H1 (cell line): ENCODE data around the gene SPATA32. TPM values are rescaled to one million over a fixed set of nuclear protein-coding genes. Genes with fewer than 3 reads are reported as not detected.

Source experiments
- CTCF ChIA-PET: fragments of 300-600 bp; sonication (Branson Sonifier 250); formaldehyde crosslinking; loops from one replicate; lab custom pipeline; 2021; ENCODE audit not compliant: partially characterized antibody; lab: Charles Lee
- POLR2A ChIA-PET: fragments of 300-600 bp; sonication (Branson Sonifier 250); formaldehyde crosslinking; loops from one replicate; lab custom pipeline; 2021; ENCODE audit warnings: inconsistent platforms; ENCODE audit not compliant: partially characterized antibody; lab: Charles Lee
- DNase-seq, 2 experiments: peaks; one replicate each; pipeline versions ENCODE4 v3.0.0 to v3.0.0-alpha.2; 2010 to 2022; ENCODE audit warnings: low spot score in 2 of 2, low read depth in 1 of 2, mixed read lengths in 1 of 2
- FAIRE-seq: peaks from 2 replicates; lab custom pipeline; 2011; peaks lifted over from hg19 to GRCh38; lab: Jason Lieb, UNC
- H2AFZ ChIP-seq: 2 replicates; pipeline ENCODE4 v1.8.1; 2012; ENCODE audit warnings: low read length, inconsistent platforms
- H2AK5ac ChIP-seq: 2 replicates; pipeline ENCODE4 v1.6.1; 2013; ENCODE audit warnings: low read depth, low read length
- H2BK120ac ChIP-seq: replicated peaks from 2 replicates; pipeline ENCODE3; 2013; ENCODE audit warnings: low read depth, low read length, inconsistent platforms
- H2BK12ac ChIP-seq: 2 replicates; pipeline ENCODE4 v1.6.1; 2013; ENCODE audit warnings: low read depth, low read length
- H2BK15ac ChIP-seq: 2 replicates; pipeline ENCODE4 v1.6.1; 2013; ENCODE audit warnings: low read length
- H2BK20ac ChIP-seq: 2 replicates; pipeline ENCODE4 v1.6.1; 2013; ENCODE audit warnings: low read length
- H2BK5ac ChIP-seq: 2 replicates; pipeline ENCODE4 v1.6.1; 2013; ENCODE audit warnings: low read depth, low read length
- H3K14ac ChIP-seq: 2 replicates; pipeline ENCODE4 v1.6.1; 2013; ENCODE audit warnings: inconsistent platforms; ENCODE audit not compliant: insufficient read length
- H3K18ac ChIP-seq: 2 replicates; pipeline ENCODE4 v1.6.1; 2013; ENCODE audit warnings: low read length; ENCODE audit errors: extremely low read depth
- H3K23ac ChIP-seq: 2 replicates; pipeline ENCODE4 v1.6.1; 2013; ENCODE audit warnings: inconsistent platforms; ENCODE audit not compliant: insufficient read length
- H3K23me2 ChIP-seq: 2 replicates; pipeline ENCODE4 v1.6.1; 2013; ENCODE audit warnings: low read depth, low read length
- H3K27ac ChIP-seq: 2 replicates; pipeline ENCODE4 v1.6.1; 2011; ENCODE audit warnings: low read depth, low read length, inconsistent platforms
- H3K27me3 ChIP-seq, 4 experiments: replicated peaks in 1 of 4; 1 replicate in 1 of 4; 2 replicates in 3 of 4; pipeline versions ENCODE4 v1.6.1 to v1.8.1; 2011 to 2013; ENCODE audit warnings: low read length in 3 of 4, mild to moderate bottlenecking in 3 of 4, inconsistent platforms in 2 of 4, mixed read lengths in 2 of 4, moderate library complexity in 1 of 4; ENCODE audit not compliant: control insufficient read depth in 3 of 4, insufficient read depth in 3 of 4; ENCODE audit errors: extremely low read depth in 1 of 4
- H3K36me3 ChIP-seq, 4 experiments: 2 replicates each; pipeline versions ENCODE4 v1.6.1 to v1.8.1; 2011 to 2013; ENCODE audit warnings: mild to moderate bottlenecking in 4 of 4, low read length in 3 of 4, moderate library complexity in 2 of 4, control low read depth in 1 of 4, inconsistent platforms in 1 of 4; ENCODE audit not compliant: insufficient read depth in 4 of 4, control insufficient read depth in 2 of 4
- H3K4ac ChIP-seq: replicated peaks from 2 replicates; pipeline ENCODE3; 2013; ENCODE audit warnings: low read length, low read depth, mixed read lengths, inconsistent platforms; ENCODE audit not compliant: insufficient read length
- H3K4me1 ChIP-seq, 4 experiments: replicated peaks in 1 of 4; 1 replicate in 1 of 4; 2 replicates in 3 of 4; pipeline versions ENCODE4 v1.6.1 to v1.8.1; 2011 to 2013; ENCODE audit warnings: low read length in 3 of 4, inconsistent platforms in 2 of 4, mixed read lengths in 1 of 4; ENCODE audit not compliant: insufficient read depth in 4 of 4, control insufficient read depth in 3 of 4
- H3K4me2 ChIP-seq, 2 experiments: 2 replicates each; pipeline versions ENCODE4 v1.6.1 to v1.8.1; 2011 to 2013; ENCODE audit warnings: low read depth in 2 of 2, low read length in 2 of 2, control low read depth in 1 of 2, inconsistent platforms in 1 of 2, mild to moderate bottlenecking in 1 of 2; ENCODE audit not compliant: insufficient read depth in 1 of 2
- H3K4me3 ChIP-seq, 4 experiments: fragments of 200-600, 300-600 bp in 1 of 4; sonication (generic), shearing (Covaris generic), sonication (Bioruptor Twin) in 1 of 4; 2 replicates each; pipeline versions ENCODE4 v1.5.1 to v1.8.1; 2011 to 2016; ENCODE audit warnings: low read length in 4 of 4, low read depth in 3 of 4, control low read depth in 2 of 4, inconsistent platforms in 2 of 4, mild to moderate bottlenecking in 2 of 4, mixed read lengths in 1 of 4, moderate library complexity in 1 of 4; ENCODE audit not compliant: insufficient read depth in 2 of 4; ENCODE audit errors: extremely low read depth in 1 of 4
- H3K56ac ChIP-seq: replicated peaks from 2 replicates; pipeline ENCODE3; 2013; ENCODE audit warnings: low read depth, mild to moderate bottlenecking, mixed read lengths, low read length, inconsistent platforms; ENCODE audit not compliant: insufficient read length
- H3K79me1 ChIP-seq: 2 replicates; pipeline ENCODE4 v1.6.1; 2013; ENCODE audit warnings: low read depth, low read length, control low read depth
- H3K79me2 ChIP-seq, 2 experiments: 2 replicates each; pipeline versions ENCODE4 v1.6.1 to v1.8.1; 2012 to 2013; ENCODE audit warnings: low read length in 2 of 2, mild to moderate bottlenecking in 2 of 2, inconsistent platforms in 1 of 2; ENCODE audit not compliant: insufficient read depth in 2 of 2, control insufficient read depth in 1 of 2
- H3K9ac ChIP-seq, 4 experiments: replicated peaks in 1 of 4; 1 replicate in 1 of 4; 2 replicates in 3 of 4; pipeline versions ENCODE4 v1.6.1 to v1.8.1; 2011 to 2013; ENCODE audit warnings: low read depth in 3 of 4, low read length in 3 of 4, control low read depth in 2 of 4, mild to moderate bottlenecking in 2 of 4, moderate library complexity in 2 of 4, inconsistent platforms in 1 of 4; ENCODE audit errors: extremely low read depth in 1 of 4
- H3K9me3 ChIP-seq, 2 experiments: 2 replicates each; pipeline versions ENCODE4 v1.6.1 to v1.8.1; 2012 to 2013; ENCODE audit warnings: mild to moderate bottlenecking in 2 of 2, moderate library complexity in 2 of 2, control low read depth in 1 of 2, inconsistent platforms in 1 of 2, low read depth in 1 of 2, low read length in 1 of 2, mixed read lengths in 1 of 2; ENCODE audit not compliant: insufficient read depth in 2 of 2
- H4K20me1 ChIP-seq, 2 experiments: replicated peaks in 1 of 2; 2 replicates each; pipeline versions ENCODE3 to v1.8.1; 2011 to 2013; ENCODE audit warnings: inconsistent platforms in 2 of 2, low read length in 2 of 2, mild to moderate bottlenecking in 1 of 2; ENCODE audit not compliant: insufficient read depth in 2 of 2, control insufficient read depth in 1 of 2
- H4K5ac ChIP-seq: 2 replicates; pipeline ENCODE4 v1.6.1; 2013; ENCODE audit warnings: low read length, low read depth, mixed read lengths, inconsistent platforms; ENCODE audit not compliant: insufficient read length
- H4K8ac ChIP-seq: 2 replicates; pipeline ENCODE4 v1.8.0; 2013; ENCODE audit warnings: mild to moderate bottlenecking, moderate library complexity, low read length, inconsistent platforms; ENCODE audit not compliant: insufficient read depth; ENCODE audit errors: extremely low read depth
- H4K91ac ChIP-seq: replicated peaks from 2 replicates; pipeline ENCODE3; 2013; ENCODE audit warnings: low read length, mixed read lengths, inconsistent platforms; ENCODE audit not compliant: insufficient read length
- CREB1 ChIP-seq: IDR thresholded peaks from 2 replicates; pipeline ENCODE4 v1.6.1; 2012; ENCODE audit warnings: inconsistent platforms
- CTCF ChIP-seq, 3 experiments: IDR thresholded peaks; 1 replicate in 2 of 3; 2 replicates in 1 of 3; pipeline versions ENCODE4 v1.5.1 to v1.6.1; 2011; ENCODE audit warnings: low read length in 3 of 3, mild to moderate bottlenecking in 3 of 3, inconsistent platforms in 2 of 3, low read depth in 1 of 3, moderate library complexity in 1 of 3; ENCODE audit not compliant: insufficient read depth in 1 of 3; ENCODE audit errors: control extremely low read depth in 1 of 3
- JUND ChIP-seq: IDR thresholded peaks from 2 replicates; pipeline ENCODE4 v1.6.1; 2011; ENCODE audit warnings: mild to moderate bottlenecking, improper control_type of control experiment, low read length
- MAX ChIP-seq: IDR thresholded peaks from 2 replicates; pipeline ENCODE4 v1.6.1; 2012; ENCODE audit warnings: inconsistent platforms
- NANOG ChIP-seq: IDR thresholded peaks from 2 replicates; pipeline ENCODE4 v1.6.1; 2011; ENCODE audit warnings: low read length, low read depth, mild to moderate bottlenecking, inconsistent platforms; ENCODE audit not compliant: insufficient read depth, poor library complexity, severe bottlenecking
- RAD21 ChIP-seq, 2 experiments: IDR thresholded peaks in 1 of 2; conservative IDR thresholded peaks in 1 of 2; 2 replicates each; pipeline ENCODE4 v1.6.1; 2011; ENCODE audit warnings: low read depth in 2 of 2, low read length in 2 of 2, improper control_type of control experiment in 1 of 2, inconsistent platforms in 1 of 2, mild to moderate bottlenecking in 1 of 2, moderate library complexity in 1 of 2
- SIRT6 ChIP-seq: IDR thresholded peaks from one replicate; pipeline ENCODE4 v1.7.1; 2012; ENCODE audit warnings: low read length, inconsistent platforms
- TEAD4 ChIP-seq: IDR thresholded peaks from 2 replicates; pipeline ENCODE4 v1.6.1; 2012; ENCODE audit warnings: low read depth, low read length, inconsistent platforms, mixed read lengths
- WGBS, 2 experiments: shearing (Covaris generic) in 1 of 2; methylation state at CpG; one replicate each; pipeline versions ENCODE4 v1.1.6 to v1.1.7; 2013 to 2015; ENCODE audit warnings: low lambda C conversion rate in 2 of 2, mixed read lengths in 2 of 2, inconsistent platforms in 1 of 2, low coverage in 1 of 2, missing lambda C conversion rate in 1 of 2; ENCODE audit not compliant: insufficient replicate concordance in 2 of 2, insufficient coverage in 1 of 2, insufficient read length in 1 of 2; ENCODE audit errors: extremely low coverage in 1 of 2, missing lambda C conversion rate in 1 of 2; 5-methylcytosine and 5-hydroxymethylcytosine counted together
- polyA plus RNA-seq, 7 experiments: library from polyadenylated mRNA; depleted of rRNA in 3 of 7; stranded (reverse) in 5 of 7; unstranded in 2 of 7; fragments of >200 nt in 5 of 7; fragments of 200-250 nt in 2 of 7; gene quantifications; 1 replicate in 5 of 7; 2 replicates in 1 of 7; 4 replicates in 1 of 7; pipeline versions ENCODE4 v1.2.1 to v1.2.3, GENCODE V29; 2011 to 2013; ENCODE audit warnings: missing spikeins in 2 of 7, mixed read lengths in 2 of 7
- total RNA-seq: library from RNA; stranded (reverse); fragmentation: NEBNext Ultra II Directional; extraction: Animal tissue kit (Norgen Biotek cat#: 25700); gene quantifications from 2 replicates; pipeline ENCODE4 v1.2.1, GENCODE V29; 2021

SPATA32 gene
- total and polyA plus RNA-seq, 2 of the 8 experiments (the other 6 are each of a cell fraction or from before 2014, with no cell fraction given) = 0.24 TPM; not detected in 1

- Histone ChIP-seq H3K36me3 (no peaks in the 10 kb centered on the region), H3K27ac (no peak overlapping the region), H2AFZ (no peak overlapping the region), H3K23me2 (no peaks in the 10 kb centered on the region), H4K20me1 (peaks cover 0 to 3% of the 10 kb centered on the region in 2 experiments), H3K9ac (no peak overlapping the region), H3K27me3 (peaks cover 0 to 18% (median 6%) of the 10 kb centered on the region in 4 experiments; a peak in 4 of 7 replicates), H3K23ac (no peak overlapping the region), H2BK5ac (no peak overlapping the region), H3K79me2 (no peaks in the 10 kb centered on the region), H3K79me1 (no peaks in the 10 kb centered on the region), H3K4me3 (no peak overlapping the region), H3K18ac (no peak overlapping the region), H3K4me1 (peaks cover 3 to 17% (median 7%) of the 10 kb centered on the region in 4 experiments; a peak in 6 of 7 replicates), H3K14ac (no peak overlapping the region), H4K91ac (no peak overlapping the region), H3K56ac (no peak overlapping the region), H2BK15ac (no peak overlapping the region; the same call in 1 of the 2 replicates), H3K4ac (no peak overlapping the region), H3K9me3 (no peaks in the 10 kb centered on the region), H2BK120ac (no peak overlapping the region), H4K8ac (no peak overlapping the region), H4K5ac (no peak overlapping the region), H3K4me2 (no peak overlapping the region; a peak in 1 of 4 replicates), H2AK5ac (no peak overlapping the region), H2BK12ac (no peak overlapping the region), H2BK20ac (no peak overlapping the region)
- DNase-seq (peak in 1 of 2 experiments; percentile 73), FAIRE-seq (no peak)
- WGBS, 2 experiments = 15% methylated on average over 5 of the region's 6 CpGs; no CpG with 5 or more reads in 1 of the 2 experiments
- ChIA-PET CTCF (interaction anchor here (0.6 to 22.1 kb wide), 25 partner anchors 13 to 398 kb away, joined by 3 to 362 read pairs (median 6); partner anchors contain the start of genes FMNL1, HEXIM1 and SPATA32), POLR2A (interaction anchor here (1.2 to 2.3 kb wide), 4 partner anchors 9 to 86 kb away, joined by 4 to 10 read pairs (median 6); partner anchors contain the start of gene HEXIM1)
- TF ChIP-seq RAD21 (IDR thresholded peaks at IDR 0.05 in 1 of 2, conservative IDR thresholded peaks at IDR 0.05 in 1 of 2; ENCODE audit: low read depth in 2 of 2, low read length in 2 of 2) (peak; percentile 62 to 68), CREB1 (peak; percentile 64; the same call in 1 of the 2 replicates), SIRT6 (no peak), TEAD4 (peak; percentile 36; the same call in 1 of the 2 replicates), NANOG (no peak), JUND (peak; percentile 64; the same call in 1 of the 2 replicates), CTCF (IDR thresholded peaks at IDR 0.05; ENCODE audit: control extremely low read depth in 1 of 3, insufficient read depth in 1 of 3, low read depth in 1 of 3, low read length in 3 of 3) (peak; percentile 82 to 96 (median 83)), MAX (peak; percentile 41; the same call in 1 of the 2 replicates)
These were observed 27.1 kb downstream of the SPATA32 start for GRCh38 chr17:45234641-45235415.
